ENCODE data around the gene SLCO3A1.
A peak's percentile ranks its signal among the peaks of the same experiment; 100 is the strongest.

The SLCO3A1 gene

DNA sequence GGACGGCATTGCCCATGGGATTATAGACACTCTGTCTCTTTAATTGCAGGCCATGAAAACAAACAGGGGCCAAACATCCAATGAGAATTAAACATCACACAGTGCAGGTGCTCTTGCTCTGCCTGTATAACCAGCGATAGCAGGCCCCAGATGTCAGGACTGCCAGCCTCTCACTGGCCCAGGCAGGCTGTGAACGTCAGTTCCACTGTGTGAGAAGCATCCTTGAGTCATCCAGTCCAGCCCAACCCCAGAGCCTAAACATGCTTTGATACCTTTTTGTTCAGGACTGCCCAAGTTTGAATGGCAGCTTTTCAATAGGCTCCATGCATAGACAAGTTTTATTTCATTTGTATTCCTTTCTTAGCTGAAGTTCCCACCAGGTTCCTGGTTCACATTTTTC lies 189.8 kb downstream of the SLCO3A1 start:
- no peak overlapping the region for H2AFZ ChIP-seq (ENCODE audit: insufficient read depth, low read length, poor library complexity)
- no CpG with 5 or more reads among the region's 3 CpGs for WGBS (ENCODE audit: extremely low coverage, insufficient coverage, insufficient read length)
- no peak overlapping the region for H2BK5ac ChIP-seq (ENCODE audit: low read depth, low read length, poor library complexity)
- DNase-seq, result no peak
- H3K4ac ChIP-seq (ENCODE audit: low read depth, low read length), result no peak overlapping the region
- no peak overlapping the region for H3K23ac ChIP-seq (ENCODE audit: low read length)
- H3K27me3 ChIP-seq (ENCODE audit: insufficient read depth, low read length), result no peaks in the 10 kb centered on the region
- H3K18ac ChIP-seq (ENCODE audit: low read length), result no peak overlapping the region
- no peak overlapping the region for H2BK12ac ChIP-seq (ENCODE audit: low read length)
- H3K27ac ChIP-seq (ENCODE audit: low read depth, low read length), result no peak overlapping the region
- H3K14ac ChIP-seq (ENCODE audit: low read length), result no peak overlapping the region
- no peaks in the 10 kb centered on the region for H3K9me3 ChIP-seq (ENCODE audit: insufficient read depth, low read depth, low read length)
- H3K79me1 ChIP-seq (ENCODE audit: low read length), result no peaks in the 10 kb centered on the region
- H4K91ac ChIP-seq (ENCODE audit: low read depth, low read length), result no peak overlapping the region
- H3K4me2 ChIP-seq (ENCODE audit: low read length), result no peak overlapping the region
- H4K8ac ChIP-seq (ENCODE audit: low read depth, low read length), result no peak overlapping the region
- H2AK5ac ChIP-seq (ENCODE audit: low read length), result no peak overlapping the region
- H3K4me3 ChIP-seq (ENCODE audit: low read depth, low read length), result no peak overlapping the region
- H2BK120ac ChIP-seq (ENCODE audit: insufficient read depth, low read length, poor library complexity), result no peak overlapping the region
- no peak overlapping the region for H4K12ac ChIP-seq (ENCODE audit: low read depth, low read length)
- no peaks in the 10 kb centered on the region for H3K36me3 ChIP-seq (ENCODE audit: control insufficient read depth in 1 of 2, insufficient read depth in 2 of 2, low read length in 2 of 2)
- peaks cover 0 to 3% of the 10 kb centered on the region in 2 experiments for H3K4me1 ChIP-seq (ENCODE audit: control insufficient read depth in 1 of 2, insufficient read depth in 2 of 2, low read length in 2 of 2)
- no peaks in the 10 kb centered on the region for H3K79me2 ChIP-seq (ENCODE audit: control insufficient read depth, insufficient read depth, low read length, poor library complexity)
- no peak overlapping the region for H3K9ac ChIP-seq (ENCODE audit: low read length)

GRCh38 chr15:92044203-92044909 lies 190.8 kb downstream of the SLCO3A1 start:
- Histone ChIP-seq H3K9ac (ENCODE audit: low read length) (no peak overlapping the region), H2AK5ac (ENCODE audit: low read length) (no peak overlapping the region), H3K79me2 (ENCODE audit: control insufficient read depth, insufficient read depth, low read length, poor library complexity) (no peaks in the 10 kb centered on the region), H3K4me3 (ENCODE audit: low read depth, low read length) (no peak overlapping the region), H2BK12ac (ENCODE audit: low read length) (no peak overlapping the region), H3K18ac (ENCODE audit: low read length) (no peak overlapping the region), H3K9me3 (ENCODE audit: insufficient read depth, low read depth, low read length) (no peaks in the 10 kb centered on the region), H3K27me3 (ENCODE audit: insufficient read depth, low read length) (no peaks in the 10 kb centered on the region), H2BK120ac (ENCODE audit: insufficient read depth, low read length, poor library complexity) (no peak overlapping the region), H3K27ac (ENCODE audit: low read depth, low read length) (no peak overlapping the region), H2BK5ac (ENCODE audit: low read depth, low read length, poor library complexity) (no peak overlapping the region), H3K4me2 (ENCODE audit: low read length) (no peak overlapping the region), H3K79me1 (ENCODE audit: low read length) (no peaks in the 10 kb centered on the region), H3K4me1 (ENCODE audit: control insufficient read depth in 1 of 2, insufficient read depth in 2 of 2, low read length in 2 of 2) (peaks cover 0 to 3% of the 10 kb centered on the region in 2 experiments), H4K91ac (ENCODE audit: low read depth, low read length) (no peak overlapping the region), H3K23ac (ENCODE audit: low read length) (no peak overlapping the region), H3K14ac (ENCODE audit: low read length) (no peak overlapping the region), H3K4ac (ENCODE audit: low read depth, low read length) (no peak overlapping the region), H4K12ac (ENCODE audit: low read depth, low read length) (no peak overlapping the region), H4K8ac (ENCODE audit: low read depth, low read length) (no peak overlapping the region), H3K36me3 (ENCODE audit: control insufficient read depth in 1 of 2, insufficient read depth in 2 of 2, low read length in 2 of 2) (no peaks in the 10 kb centered on the region), H2AFZ (ENCODE audit: insufficient read depth, low read length, poor library complexity) (no peak overlapping the region)
- no CpG with 5 or more reads among the region's 10 CpGs for WGBS (ENCODE audit: extremely low coverage, insufficient coverage, insufficient read length)
- DNase-seq, result no peak

DNA sequence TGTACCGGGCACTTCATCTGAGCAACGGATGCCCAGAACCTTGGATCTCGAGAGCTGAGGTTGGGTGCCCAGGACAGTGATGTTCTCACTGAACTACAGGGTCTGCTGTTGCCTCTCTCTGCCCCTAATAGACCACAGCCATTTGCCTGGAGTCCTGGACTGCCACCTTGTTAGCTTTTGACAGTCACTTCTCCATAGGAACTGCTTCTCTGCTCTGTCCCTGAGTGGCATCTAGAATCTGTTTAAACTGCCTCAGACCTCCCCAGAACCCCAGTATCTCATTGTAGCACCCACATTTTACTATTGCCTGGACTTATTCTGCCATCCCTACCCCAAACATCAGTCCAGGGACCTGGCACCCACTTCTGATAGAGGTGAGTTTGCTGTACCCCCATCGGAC lies 194.4 kb downstream of the SLCO3A1 start:
- Histone ChIP-seq H2BK5ac (ENCODE audit: low read depth, low read length, poor library complexity) (no peak overlapping the region), H3K4me2 (ENCODE audit: low read length) (no peak overlapping the region), H3K36me3 (ENCODE audit: control insufficient read depth in 1 of 2, insufficient read depth in 2 of 2, low read length in 2 of 2) (no peaks in the 10 kb centered on the region), H2AK5ac (ENCODE audit: low read length) (no peak overlapping the region), H3K9ac (ENCODE audit: low read length) (no peak overlapping the region), H2BK12ac (ENCODE audit: low read length) (no peak overlapping the region), H3K27me3 (ENCODE audit: insufficient read depth, low read length) (no peaks in the 10 kb centered on the region), H3K79me1 (ENCODE audit: low read length) (no peaks in the 10 kb centered on the region), H3K9me3 (ENCODE audit: insufficient read depth, low read depth, low read length) (no peaks in the 10 kb centered on the region), H3K4me1 (ENCODE audit: control insufficient read depth in 1 of 2, insufficient read depth in 2 of 2, low read length in 2 of 2) (peaks cover 0 to 3% of the 10 kb centered on the region in 2 experiments), H3K79me2 (ENCODE audit: control insufficient read depth, insufficient read depth, low read length, poor library complexity) (no peaks in the 10 kb centered on the region), H2BK120ac (ENCODE audit: insufficient read depth, low read length, poor library complexity) (no peak overlapping the region), H2AFZ (ENCODE audit: insufficient read depth, low read length, poor library complexity) (no peak overlapping the region), H3K27ac (ENCODE audit: low read depth, low read length) (no peak overlapping the region), H4K91ac (ENCODE audit: low read depth, low read length) (no peak overlapping the region), H3K14ac (ENCODE audit: low read length) (no peak overlapping the region), H3K4me3 (ENCODE audit: low read depth, low read length) (no peak overlapping the region), H3K23ac (ENCODE audit: low read length) (no peak overlapping the region), H4K12ac (ENCODE audit: low read depth, low read length) (no peak overlapping the region), H4K8ac (ENCODE audit: low read depth, low read length) (no peak overlapping the region), H3K4ac (ENCODE audit: low read depth, low read length) (no peak overlapping the region), H3K18ac (ENCODE audit: low read length) (no peak overlapping the region)
- DNase-seq, result no peak
- no CpG with 5 or more reads among the region's 4 CpGs for WGBS (ENCODE audit: extremely low coverage, insufficient coverage, insufficient read length)

GRCh38 chr15:92048739-92049138 lies 195.2 kb downstream of the SLCO3A1 start:
- Histone ChIP-seq H3K9ac (ENCODE audit: low read length) (no peak overlapping the region), H3K4me1 (ENCODE audit: control insufficient read depth in 1 of 2, insufficient read depth in 2 of 2, low read length in 2 of 2) (peaks cover 0 to 3% of the 10 kb centered on the region in 2 experiments), H4K91ac (ENCODE audit: low read depth, low read length) (no peak overlapping the region), H2BK12ac (ENCODE audit: low read length) (no peak overlapping the region), H3K18ac (ENCODE audit: low read length) (no peak overlapping the region), H3K9me3 (ENCODE audit: insufficient read depth, low read depth, low read length) (no peaks in the 10 kb centered on the region), H4K8ac (ENCODE audit: low read depth, low read length) (no peak overlapping the region), H2BK5ac (ENCODE audit: low read depth, low read length, poor library complexity) (no peak overlapping the region), H3K4me3 (ENCODE audit: low read depth, low read length) (no peak overlapping the region), H3K14ac (ENCODE audit: low read length) (no peak overlapping the region), H3K27ac (ENCODE audit: low read depth, low read length) (no peak overlapping the region), H3K4me2 (ENCODE audit: low read length) (no peak overlapping the region), H3K36me3 (ENCODE audit: control insufficient read depth in 1 of 2, insufficient read depth in 2 of 2, low read length in 2 of 2) (no peaks in the 10 kb centered on the region), H2BK120ac (ENCODE audit: insufficient read depth, low read length, poor library complexity) (no peak overlapping the region), H3K27me3 (ENCODE audit: insufficient read depth, low read length) (no peaks in the 10 kb centered on the region), H3K23ac (ENCODE audit: low read length) (no peak overlapping the region), H2AK5ac (ENCODE audit: low read length) (no peak overlapping the region), H2AFZ (ENCODE audit: insufficient read depth, low read length, poor library complexity) (no peak overlapping the region), H3K4ac (ENCODE audit: low read depth, low read length) (no peak overlapping the region), H3K79me2 (ENCODE audit: control insufficient read depth, insufficient read depth, low read length, poor library complexity) (no peaks in the 10 kb centered on the region), H4K12ac (ENCODE audit: low read depth, low read length) (no peak overlapping the region), H3K79me1 (ENCODE audit: low read length) (no peaks in the 10 kb centered on the region)
- peak; percentile 12 to 54 for DNase-seq
- no CpG with 5 or more reads among the region's 7 CpGs for WGBS (ENCODE audit: extremely low coverage, insufficient coverage, insufficient read length)
